ENCODE results near the gene EPS8L2. TPM values are rescaled to one million over a fixed set of nuclear protein-coding genes. Genes with fewer than 3 reads are reported as not detected.

The EPS8L2 gene
- total and polyA plus RNA-seq, 2 of the 13 experiments (the other 11 are each of a cell fraction or from before 2014, with no cell fraction given) = 89.3 to 416 TPM

DNA sequence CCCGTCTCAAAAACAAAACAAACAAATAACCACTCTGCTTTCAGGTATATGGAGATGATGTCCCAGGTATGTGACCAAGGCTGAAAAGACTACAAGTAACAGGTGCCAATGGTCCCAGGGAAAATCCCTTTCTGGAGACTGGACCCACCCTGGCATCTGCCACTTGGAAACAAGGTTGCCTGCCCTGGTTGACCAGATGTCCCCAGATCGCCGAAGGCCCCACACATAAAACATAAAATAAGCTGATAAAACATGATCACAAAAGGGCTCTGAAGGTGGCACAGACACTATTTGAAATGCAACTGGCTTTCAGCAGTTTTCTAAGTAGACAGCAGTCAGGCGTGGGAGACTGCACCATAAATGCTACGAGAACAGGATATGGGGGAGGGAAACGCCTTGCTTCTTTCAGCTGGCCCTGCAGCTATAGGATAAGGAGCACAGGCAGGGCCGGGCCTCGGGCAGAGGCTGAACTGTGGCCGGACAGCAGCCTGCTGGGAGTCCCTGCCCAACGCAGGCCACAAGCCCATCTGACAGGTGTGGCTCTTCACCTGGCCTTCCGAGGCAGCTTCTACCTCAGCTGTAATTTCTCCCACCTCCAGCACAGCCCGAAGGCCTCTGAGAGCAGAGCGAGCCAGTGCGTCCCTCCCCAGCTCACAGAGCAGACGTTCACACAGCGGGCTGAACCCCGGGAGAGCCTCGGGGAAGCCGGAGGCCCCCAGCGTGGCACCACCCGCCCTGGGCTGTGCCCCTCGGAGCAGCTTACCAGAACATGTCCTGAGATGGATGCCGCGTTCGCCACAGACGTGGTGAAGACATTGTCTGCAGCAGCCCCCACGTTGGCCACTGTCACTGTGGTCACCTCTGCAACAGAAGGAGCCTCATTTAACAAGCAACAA, 15.0 kb upstream of the EPS8L2 start (continued):
- no peak for TF ChIP-seq GFI1 (CRISPR knock-in tag; IDR thresholded peaks at IDR 0.05; ENCODE audit: borderline replicate concordance)
- no peak for TF ChIP-seq PTBP1 (IDR thresholded peaks at IDR 0.05; ENCODE audit: low read depth, low read length, poor library complexity, severe bottlenecking)
- TF ChIP-seq ZNF260 (CRISPR knock-in tag; IDR thresholded peaks at IDR 0.05; ENCODE audit: borderline replicate concordance, low read depth) = no peak
- no peak for TF ChIP-seq HOXD1 (CRISPR knock-in tag; IDR thresholded peaks at IDR 0.05)

GRCh38 chr11:691710-692590, 14.1 kb upstream of the EPS8L2 start:
- in situ Hi-C loops (cut with HindIII; ENCODE audit: extremely low pct_ligation_motif_present, low pct_unique_long_range_greater_than_20kb) = no loop called here
- no peaks in the 10 kb centered on the region; the same call in 1 of the 2 replicates for H4K20me1 ChIP-seq (ENCODE audit: insufficient read depth, low read length)
- peaks cover 18 to 40% of the 10 kb centered on the region in 2 experiments for H3K36me3 ChIP-seq (replicated peaks in 1 of 2; ENCODE audit: control insufficient read depth in 1 of 2, insufficient read depth in 2 of 2, low read length in 2 of 2)
- no peak overlapping the region for H3K4me3 ChIP-seq (replicated peaks in 1 of 3; ENCODE audit: insufficient read depth in 1 of 3, low read depth in 2 of 3, low read length in 3 of 3)
- no peak overlapping the region for H2AFZ ChIP-seq (ENCODE audit: low read length)
- peaks cover 32% of the 10 kb centered on the region for H3K4me1 ChIP-seq (ENCODE audit: insufficient read depth, low read length)
- H3K79me2 ChIP-seq (ENCODE audit: insufficient read depth, low read length) = peaks cover 39% of the 10 kb centered on the region
- no peak for FAIRE-seq
- no peak overlapping the region for H3K27ac ChIP-seq (ENCODE audit: extremely low read length, insufficient read depth, low read length)
- WGBS (ENCODE audit: low lambda C conversion rate) = 93% methylated on average over 18 of the region's 18 CpGs
- H3K27me3 ChIP-seq (ENCODE audit: control insufficient read depth in 1 of 2, insufficient read depth in 2 of 2, low read length in 2 of 2) = no peaks in the 10 kb centered on the region; a peak in 1 of 5 replicates
- H3K4me2 ChIP-seq (ENCODE audit: low read depth, low read length) = peak overlapping the region; percentile 12; the same call in 1 of the 2 replicates
- no peak for ATAC-seq
- H3K9ac ChIP-seq (ENCODE audit: insufficient read depth, low read depth, low read length) = no peak overlapping the region
- TF ChIP-seq, protein P1, sequence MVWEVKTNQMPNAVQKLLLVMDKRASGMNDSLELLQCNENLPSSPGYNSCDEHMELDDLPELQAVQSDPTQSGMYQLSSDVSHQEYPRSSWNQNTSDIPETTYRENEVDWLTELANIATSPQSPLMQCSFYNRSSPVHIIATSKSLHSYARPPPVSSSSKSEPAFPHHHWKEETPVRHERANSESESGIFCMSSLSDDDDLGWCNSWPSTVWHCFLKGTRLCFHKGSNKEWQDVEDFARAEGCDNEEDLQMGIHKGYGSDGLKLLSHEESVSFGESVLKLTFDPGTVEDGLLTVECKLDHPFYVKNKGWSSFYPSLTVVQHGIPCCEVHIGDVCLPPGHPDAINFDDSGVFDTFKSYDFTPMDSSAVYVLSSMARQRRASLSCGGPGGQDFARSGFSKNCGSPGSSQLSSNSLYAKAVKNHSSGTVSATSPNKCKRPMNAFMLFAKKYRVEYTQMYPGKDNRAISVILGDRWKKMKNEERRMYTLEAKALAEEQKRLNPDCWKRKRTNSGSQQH (CRISPR knock-in tag; IDR thresholded peaks at IDR 0.05; ENCODE audit: low read depth) = no peak
- TF ChIP-seq TBX3 (IDR thresholded peaks at IDR 0.05; ENCODE audit: borderline replicate concordance) (no peak), TAF1 (CRISPR knock-in tag; IDR thresholded peaks at IDR 0.05) (no peak), SETDB1 (CRISPR knock-in tag; IDR thresholded peaks at IDR 0.05; ENCODE audit: borderline replicate concordance) (no peak), IRF1 (CRISPR knock-in tag; IDR thresholded peaks at IDR 0.05; ENCODE audit: low read depth) (no peak), ZBTB39 (CRISPR knock-in tag; IDR thresholded peaks at IDR 0.05) (no peak)
- H3K9me3 ChIP-seq (ENCODE audit: low read length) = no peaks in the 10 kb centered on the region
- intact Hi-C loops (cut with micrococcal nuclease; ENCODE audit: unreplicated experiment) = no loop called here
- ChIA-PET CTCF (ENCODE audit: low intra/inter-chr PET ratio, low total read pairs) (no interaction called here), POLR2A (no interaction called here)
- no peak for DNase-seq (ENCODE audit: low spot score)
- no TSS peak for BruUV-seq (replicated peaks)

All from HepG2 (cell line).